Forelimb muscle (tissue), 1 donor: Measurements from ENCODE around the gene GPC1. TPM values are rescaled to one million over a fixed set of nuclear protein-coding genes. Genes with fewer than 3 reads are reported as not detected.
"Not testable (repeated sequence)": the region's sequence is repeated elsewhere in the genome, so short reads cannot be mapped to it uniquely, and the experiment has no call there.

ENCODE experiments used
- DNase-seq: peaks from one replicate; pipeline ENCODE4 v3.0.0-alpha.2; 2013; ENCODE audit warnings: low read depth
- polyA plus RNA-seq: library from polyadenylated mRNA; unstranded; fragments of 120-200 nt; gene quantifications from one replicate; pipeline ENCODE4 v1.2.1, GENCODE V29; 2013; ENCODE audit not compliant: insufficient read length

Gene GPC1
- polyA plus RNA-seq, 1 donor, result 97.8 TPM

DNA sequence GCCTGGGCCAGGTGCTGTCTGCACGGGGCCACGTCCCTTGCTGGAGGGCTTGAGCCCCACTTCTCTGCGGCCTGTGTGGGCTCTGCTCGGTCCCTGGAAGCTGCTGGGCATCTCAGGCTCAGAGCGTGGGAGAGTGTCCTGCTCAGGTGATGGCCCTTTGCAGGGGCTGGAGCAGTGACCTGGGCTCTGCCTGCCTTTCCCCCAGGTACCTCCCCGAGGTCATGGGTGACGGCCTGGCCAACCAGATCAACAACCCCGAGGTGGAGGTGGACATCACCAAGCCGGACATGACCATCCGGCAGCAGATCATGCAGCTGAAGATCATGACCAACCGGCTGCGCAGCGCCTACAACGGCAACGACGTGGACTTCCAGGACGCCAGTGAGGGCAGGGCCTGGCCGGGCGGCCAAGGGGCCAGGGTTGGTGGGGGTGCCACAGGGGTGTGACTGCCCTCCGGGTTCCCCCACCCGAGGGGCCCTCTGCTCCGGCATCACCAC, 29.9 kb downstream of the GPC1 start:
- DNase-seq, result no peak

- DNase-seq, result no peak
Measured at GRCh38 chr2:240465765-240466578, 30.5 kb downstream of the GPC1 start.

- DNase-seq, result no peak
Measured at GRCh38 chr2:240466579-240467148, 31.2 kb downstream of the GPC1 start.

DNA sequence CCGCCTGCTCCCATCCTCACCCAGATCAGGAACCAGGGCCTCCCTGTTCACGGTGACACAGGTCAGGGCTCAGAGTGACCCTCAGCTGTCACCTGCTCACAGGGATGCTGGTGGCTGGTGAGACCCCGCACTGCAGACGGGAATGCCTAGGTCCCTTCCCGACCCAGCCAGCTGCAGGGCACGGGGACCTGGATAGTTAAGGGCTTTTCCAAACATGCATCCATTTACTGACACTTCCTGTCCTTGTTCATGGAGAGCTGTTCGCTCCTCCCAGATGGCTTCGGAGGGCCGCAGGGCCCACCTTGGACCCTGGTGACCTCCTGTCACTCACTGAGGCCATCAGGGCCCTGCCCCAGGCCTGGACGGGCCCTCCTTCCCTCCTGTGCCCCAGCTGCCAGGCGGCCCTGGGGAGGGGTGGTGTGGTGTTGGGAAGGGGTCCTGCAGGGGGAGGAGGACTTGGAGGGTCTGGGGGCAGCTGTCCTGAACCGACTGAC, 31.7 kb downstream of the GPC1 start:
- DNase-seq, result no peak

GRCh38 chr2:240467659-240468302, 32.3 kb downstream of the GPC1 start:
- DNase-seq, result no peak

GRCh38 chr2:240468303-240469238, 33.1 kb downstream of the GPC1 start:
- no peak for DNase-seq

- DNase-seq, result no peak
Measured at GRCh38 chr2:240469239-240469636, 33.8 kb downstream of the GPC1 start.

DNA sequence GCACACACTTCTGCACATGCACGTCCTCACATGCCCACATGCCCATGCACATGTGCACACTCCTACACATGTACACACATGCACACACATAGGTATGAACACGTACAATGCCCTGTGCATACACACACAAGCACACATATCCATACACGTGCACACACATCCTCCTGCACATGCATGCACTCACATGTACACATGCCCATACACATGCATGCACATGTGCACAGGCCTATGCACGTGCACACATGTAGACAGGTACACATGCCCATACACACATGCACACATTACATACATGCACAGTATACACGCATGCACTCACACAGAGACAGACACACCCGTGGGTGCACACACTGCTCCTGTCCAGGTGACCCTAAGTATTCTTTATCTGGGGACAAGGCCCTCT, 34.3 kb downstream of the GPC1 start:
- no peak for DNase-seq

DNA sequence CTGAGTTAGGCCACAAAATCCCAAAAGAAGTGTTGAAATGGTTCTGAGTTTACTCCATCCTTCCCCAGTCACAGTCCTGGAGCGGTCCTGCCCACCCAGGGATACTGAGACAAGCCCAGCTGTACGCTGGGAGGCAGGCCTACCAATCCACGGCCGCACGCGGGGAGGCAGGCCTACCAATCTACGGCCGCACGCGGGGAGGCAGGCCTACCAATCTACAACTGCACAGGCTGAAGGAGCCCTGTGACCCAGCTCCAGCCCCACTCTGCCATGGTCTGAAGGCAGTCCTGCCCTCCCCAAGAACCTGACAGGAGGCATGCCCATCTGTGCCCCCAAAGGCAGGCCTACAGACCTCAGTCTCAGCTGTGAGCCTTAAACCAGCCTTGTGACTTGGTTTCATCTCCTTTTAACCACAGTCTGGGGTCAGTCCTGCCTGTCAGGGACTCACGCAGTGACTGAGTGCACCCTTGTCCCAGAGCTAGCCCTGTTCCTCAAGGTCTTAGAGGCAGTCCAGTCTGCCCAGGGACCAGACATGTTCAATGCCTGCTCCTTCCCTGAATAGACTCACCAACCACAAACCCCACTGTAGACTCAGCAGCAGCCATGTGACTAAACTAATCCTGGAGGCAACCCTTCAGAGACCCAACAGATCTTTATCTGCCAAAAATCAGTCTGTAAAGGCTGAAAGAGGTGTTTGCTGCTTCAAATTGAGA, 36.8 kb downstream of the GPC1 start:
- no peak for DNase-seq

DNA sequence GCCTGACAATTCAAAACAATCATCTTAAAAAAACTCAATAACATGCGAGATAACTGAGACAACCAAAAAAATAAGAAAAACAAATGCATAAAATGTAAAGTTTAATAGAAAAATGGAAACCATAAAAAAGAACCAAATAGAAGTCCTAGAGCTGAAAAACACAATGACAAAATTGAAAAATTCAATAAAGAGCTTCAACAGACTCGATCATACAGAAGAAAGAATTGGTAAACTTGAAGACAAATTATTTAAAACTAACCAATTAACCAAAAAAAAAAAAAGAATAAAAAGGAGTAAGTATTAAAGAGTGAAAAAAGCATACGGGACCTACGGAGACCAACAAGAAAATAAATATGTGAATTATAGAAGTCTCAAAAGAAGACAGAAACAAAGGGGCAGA, 37.7 kb downstream of the GPC1 start:
- no peak for DNase-seq

DNA sequence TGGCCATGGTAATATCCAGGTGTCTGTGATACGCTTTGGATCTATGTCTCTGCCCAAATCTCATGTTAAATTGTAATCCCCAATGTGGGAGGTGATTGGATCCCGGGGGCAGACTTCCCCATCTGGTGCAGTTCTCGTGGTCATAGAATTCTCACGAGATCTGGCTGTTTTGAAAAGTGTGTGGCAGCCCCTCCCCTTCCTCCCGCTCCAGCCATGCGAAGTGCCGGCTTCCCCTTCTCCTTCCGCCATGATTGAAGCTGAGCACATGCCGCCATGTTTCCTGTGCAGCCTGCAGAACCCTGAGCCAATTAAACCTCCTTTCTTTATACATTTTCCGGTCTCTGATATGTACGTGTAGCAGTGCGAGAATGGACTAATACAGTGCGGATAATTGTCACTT, 42.5 kb downstream of the GPC1 start:
- no peak for DNase-seq

- no peak for DNase-seq
Measured at GRCh38 chr2:240478346-240479110, 43.1 kb downstream of the GPC1 start.

- DNase-seq, result no peak
Measured at GRCh38 chr2:240479111-240479501, 43.6 kb downstream of the GPC1 start.

- no peak for DNase-seq
Measured at GRCh38 chr2:240480834-240481623, 45.6 kb downstream of the GPC1 start.

DNA sequence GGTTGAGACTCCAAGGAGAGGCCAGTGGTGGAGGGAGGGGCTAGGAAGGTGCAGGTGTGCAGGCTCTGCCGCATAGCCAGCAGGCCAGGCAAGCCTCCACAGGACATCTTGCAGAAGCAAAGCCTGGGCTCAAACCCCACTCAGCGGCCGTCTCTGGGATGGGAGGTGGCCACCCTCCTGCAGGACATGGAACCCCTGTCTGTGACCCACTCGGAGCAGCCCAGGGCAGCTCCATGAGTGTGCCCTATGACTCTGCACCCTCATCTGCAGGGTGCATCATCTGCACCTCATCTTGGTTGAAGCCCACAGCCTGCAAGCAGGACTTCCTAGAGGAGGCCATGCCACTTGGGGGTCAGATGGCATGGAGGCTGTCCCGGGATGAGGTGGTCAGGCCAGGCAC, 46.3 kb downstream of the GPC1 start:
- DNase-seq, result no peak

GRCh38 chr2:240482141-240482540, 46.7 kb downstream of the GPC1 start:
- DNase-seq, result no peak

- no peak for DNase-seq
Measured at GRCh38 chr2:240491483-240491882, 56.0 kb downstream of the GPC1 start.

DNA sequence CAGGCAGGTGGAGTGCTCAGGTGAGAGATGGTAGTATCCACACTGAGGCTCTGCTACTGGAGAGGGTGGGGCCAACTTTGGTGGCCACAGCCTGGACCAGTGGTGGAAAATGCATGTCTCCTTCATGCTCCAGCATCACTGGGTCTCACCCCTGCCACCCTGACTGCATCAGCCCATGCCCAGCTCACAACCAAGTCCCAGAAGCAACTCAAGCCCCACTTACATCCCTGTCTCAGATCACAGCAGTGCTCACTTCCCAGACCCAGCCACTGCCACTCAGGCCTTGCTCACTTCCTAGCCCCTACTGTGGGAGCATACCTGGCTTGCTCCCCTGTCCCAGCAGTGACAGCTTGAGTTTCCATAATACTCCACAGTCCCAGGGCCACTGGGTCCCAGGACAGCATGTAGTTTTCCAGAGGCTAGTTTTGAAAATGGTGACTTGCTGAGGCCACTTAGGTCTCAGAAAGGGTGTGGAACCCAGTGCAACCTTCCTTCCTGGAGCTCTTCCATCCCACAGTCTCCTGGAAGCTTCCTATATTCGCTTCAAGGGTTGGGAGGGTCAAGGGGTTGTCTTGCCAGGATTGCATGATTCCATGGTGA, 58.8 kb downstream of the GPC1 start:
- DNase-seq, result no peak

DNA sequence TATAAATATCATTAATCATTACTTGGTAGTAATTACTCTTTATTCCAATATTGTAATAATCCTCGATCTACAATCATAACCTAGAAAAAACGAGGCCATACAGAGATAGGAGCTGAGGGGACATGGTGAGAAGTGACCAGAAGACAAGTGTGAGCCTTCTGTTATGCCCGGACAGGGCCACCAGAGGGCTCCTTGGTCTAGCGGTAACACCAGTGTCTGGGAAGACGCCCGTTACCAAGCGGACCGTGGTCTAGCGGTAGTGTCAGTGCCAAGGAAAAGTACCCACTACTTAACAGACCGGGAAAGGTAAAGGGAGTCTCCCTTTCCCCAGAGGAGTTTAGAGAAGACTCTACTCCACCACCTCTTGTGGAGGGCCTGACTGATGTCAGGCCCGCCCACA, 59.5 kb downstream of the GPC1 start:
- DNase-seq, result not testable (repeated sequence)
